HG02981 (cell line): ENCODE data around the gene LPAR6.

Experiments used
- ATAC-seq: cut with Tn5 transposase; IDR thresholded peaks from one replicate; pipeline ENCODE4 v1.9.1; 2021; ENCODE audit warnings: mild to moderate bottlenecking, moderate library complexity; ENCODE audit not compliant: unreplicated experiment

LPAR6 gene

GRCh38 chr13:48380581-48380980, 32.3 kb downstream of the LPAR6 start:
- no peak for ATAC-seq

DNA sequence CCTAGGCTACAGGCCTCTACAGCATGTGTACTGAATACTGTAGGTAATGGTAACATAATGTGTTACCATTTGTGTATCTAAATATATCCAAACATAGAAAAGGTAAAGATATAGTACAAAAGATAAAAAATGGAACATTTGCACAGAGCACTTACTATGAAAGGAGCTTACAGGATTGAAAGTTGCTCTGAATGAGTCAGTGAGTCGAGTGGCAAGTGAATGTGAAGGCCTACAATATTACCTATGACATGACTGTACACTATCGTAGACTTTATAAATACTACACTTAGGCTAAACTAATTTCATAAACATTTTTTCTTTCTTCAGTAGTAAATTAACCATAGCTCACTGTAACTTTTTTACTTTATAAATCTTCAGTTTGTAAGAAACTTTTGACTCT, 35.1 kb downstream of the LPAR6 start:
- ATAC-seq, result no peak

DNA sequence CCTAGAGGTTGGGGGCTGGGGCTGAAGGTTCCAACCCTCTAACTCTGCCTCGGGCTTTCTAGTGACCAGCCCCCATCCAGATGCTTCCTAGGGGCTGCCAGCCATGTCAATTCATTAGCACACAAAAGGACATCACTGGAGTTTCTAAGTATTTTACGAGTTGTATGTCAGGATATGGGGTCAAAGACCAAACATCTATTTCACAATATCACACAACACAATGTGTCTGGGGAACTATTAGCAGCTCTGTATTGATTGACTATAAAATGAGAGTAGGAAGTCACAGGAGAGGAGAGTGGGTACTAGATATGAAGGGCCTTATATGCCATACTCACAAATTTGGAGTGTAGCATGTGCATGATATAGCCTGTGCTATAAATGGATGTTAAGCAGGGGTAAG, 42.1 kb downstream of the LPAR6 start:
- ATAC-seq, result no peak

DNA sequence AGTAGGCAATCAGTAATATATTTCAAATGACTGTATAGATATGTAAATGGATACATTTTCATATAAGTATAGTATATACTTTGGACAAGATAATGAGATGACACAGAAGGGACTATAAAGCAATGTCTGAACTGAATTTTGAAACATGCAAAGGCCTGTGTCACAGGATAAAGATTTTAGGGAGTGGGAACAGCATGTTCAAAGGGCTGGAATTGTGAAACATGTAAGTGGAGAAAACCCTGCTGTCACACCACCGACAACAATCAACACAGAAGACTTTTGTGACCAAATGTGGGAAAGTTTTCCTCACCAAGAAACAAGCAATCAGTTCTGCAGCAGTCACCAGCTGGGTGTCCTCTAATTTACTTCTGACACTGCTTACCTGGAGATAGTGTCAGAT, 42.9 kb downstream of the LPAR6 start:
- no peak for ATAC-seq
